H1 (cell line): ENCODE results near the gene MBD3L4. TPM values are rescaled to one million over a fixed set of nuclear protein-coding genes. Genes with fewer than 3 reads are reported as not detected.

Experiments used
- CTCF ChIA-PET: fragments of 300-600 bp; sonication (Branson Sonifier 250); formaldehyde crosslinking; loops from one replicate; lab custom pipeline; 2021; ENCODE audit not compliant: partially characterized antibody; lab: Charles Lee
- POLR2A ChIA-PET: fragments of 300-600 bp; sonication (Branson Sonifier 250); formaldehyde crosslinking; loops from one replicate; lab custom pipeline; 2021; ENCODE audit warnings: inconsistent platforms; ENCODE audit not compliant: partially characterized antibody; lab: Charles Lee
- DNase-seq, 2 experiments: peaks; one replicate each; pipeline versions ENCODE4 v3.0.0 to v3.0.0-alpha.2; 2010 to 2022; ENCODE audit warnings: low spot score in 2 of 2, low read depth in 1 of 2, mixed read lengths in 1 of 2
- FAIRE-seq: peaks from 2 replicates; lab custom pipeline; 2011; peaks lifted over from hg19 to GRCh38; lab: Jason Lieb, UNC
- H2AFZ ChIP-seq: 2 replicates; pipeline ENCODE4 v1.8.1; 2012; ENCODE audit warnings: low read length, inconsistent platforms
- H2AK5ac ChIP-seq: 2 replicates; pipeline ENCODE4 v1.6.1; 2013; ENCODE audit warnings: low read depth, low read length
- H2BK120ac ChIP-seq: replicated peaks from 2 replicates; pipeline ENCODE3; 2013; ENCODE audit warnings: low read depth, low read length, inconsistent platforms
- H2BK12ac ChIP-seq: 2 replicates; pipeline ENCODE4 v1.6.1; 2013; ENCODE audit warnings: low read depth, low read length
- H2BK15ac ChIP-seq: 2 replicates; pipeline ENCODE4 v1.6.1; 2013; ENCODE audit warnings: low read length
- H2BK20ac ChIP-seq: 2 replicates; pipeline ENCODE4 v1.6.1; 2013; ENCODE audit warnings: low read length
- H2BK5ac ChIP-seq: 2 replicates; pipeline ENCODE4 v1.6.1; 2013; ENCODE audit warnings: low read depth, low read length
- H3K14ac ChIP-seq: 2 replicates; pipeline ENCODE4 v1.6.1; 2013; ENCODE audit warnings: inconsistent platforms; ENCODE audit not compliant: insufficient read length
- H3K18ac ChIP-seq: 2 replicates; pipeline ENCODE4 v1.6.1; 2013; ENCODE audit warnings: low read length; ENCODE audit errors: extremely low read depth
- H3K23ac ChIP-seq: 2 replicates; pipeline ENCODE4 v1.6.1; 2013; ENCODE audit warnings: inconsistent platforms; ENCODE audit not compliant: insufficient read length
- H3K23me2 ChIP-seq: 2 replicates; pipeline ENCODE4 v1.6.1; 2013; ENCODE audit warnings: low read depth, low read length
- H3K27ac ChIP-seq: 2 replicates; pipeline ENCODE4 v1.6.1; 2011; ENCODE audit warnings: low read depth, low read length, inconsistent platforms
- H3K27me3 ChIP-seq, 4 experiments: replicated peaks in 1 of 4; 1 replicate in 1 of 4; 2 replicates in 3 of 4; pipeline versions ENCODE4 v1.6.1 to v1.8.1; 2011 to 2013; ENCODE audit warnings: low read length in 3 of 4, mild to moderate bottlenecking in 3 of 4, inconsistent platforms in 2 of 4, mixed read lengths in 2 of 4, moderate library complexity in 1 of 4; ENCODE audit not compliant: control insufficient read depth in 3 of 4, insufficient read depth in 3 of 4; ENCODE audit errors: extremely low read depth in 1 of 4
- H3K36me3 ChIP-seq, 4 experiments: 2 replicates each; pipeline versions ENCODE4 v1.6.1 to v1.8.1; 2011 to 2013; ENCODE audit warnings: mild to moderate bottlenecking in 4 of 4, low read length in 3 of 4, moderate library complexity in 2 of 4, control low read depth in 1 of 4, inconsistent platforms in 1 of 4; ENCODE audit not compliant: insufficient read depth in 4 of 4, control insufficient read depth in 2 of 4
- H3K4ac ChIP-seq: replicated peaks from 2 replicates; pipeline ENCODE3; 2013; ENCODE audit warnings: low read length, low read depth, mixed read lengths, inconsistent platforms; ENCODE audit not compliant: insufficient read length
- H3K4me1 ChIP-seq, 4 experiments: replicated peaks in 1 of 4; 1 replicate in 1 of 4; 2 replicates in 3 of 4; pipeline versions ENCODE4 v1.6.1 to v1.8.1; 2011 to 2013; ENCODE audit warnings: low read length in 3 of 4, inconsistent platforms in 2 of 4, mixed read lengths in 1 of 4; ENCODE audit not compliant: insufficient read depth in 4 of 4, control insufficient read depth in 3 of 4
- H3K4me2 ChIP-seq, 2 experiments: 2 replicates each; pipeline versions ENCODE4 v1.6.1 to v1.8.1; 2011 to 2013; ENCODE audit warnings: low read depth in 2 of 2, low read length in 2 of 2, control low read depth in 1 of 2, inconsistent platforms in 1 of 2, mild to moderate bottlenecking in 1 of 2; ENCODE audit not compliant: insufficient read depth in 1 of 2
- H3K4me3 ChIP-seq, 4 experiments: fragments of 200-600, 300-600 bp in 1 of 4; sonication (generic), shearing (Covaris generic), sonication (Bioruptor Twin) in 1 of 4; 2 replicates each; pipeline versions ENCODE4 v1.5.1 to v1.8.1; 2011 to 2016; ENCODE audit warnings: low read length in 4 of 4, low read depth in 3 of 4, control low read depth in 2 of 4, inconsistent platforms in 2 of 4, mild to moderate bottlenecking in 2 of 4, mixed read lengths in 1 of 4, moderate library complexity in 1 of 4; ENCODE audit not compliant: insufficient read depth in 2 of 4; ENCODE audit errors: extremely low read depth in 1 of 4
- H3K56ac ChIP-seq: replicated peaks from 2 replicates; pipeline ENCODE3; 2013; ENCODE audit warnings: low read depth, mild to moderate bottlenecking, mixed read lengths, low read length, inconsistent platforms; ENCODE audit not compliant: insufficient read length
- H3K79me1 ChIP-seq: 2 replicates; pipeline ENCODE4 v1.6.1; 2013; ENCODE audit warnings: low read depth, low read length, control low read depth
- H3K79me2 ChIP-seq, 2 experiments: 2 replicates each; pipeline versions ENCODE4 v1.6.1 to v1.8.1; 2012 to 2013; ENCODE audit warnings: low read length in 2 of 2, mild to moderate bottlenecking in 2 of 2, inconsistent platforms in 1 of 2; ENCODE audit not compliant: insufficient read depth in 2 of 2, control insufficient read depth in 1 of 2
- H3K9ac ChIP-seq, 4 experiments: replicated peaks in 1 of 4; 1 replicate in 1 of 4; 2 replicates in 3 of 4; pipeline versions ENCODE4 v1.6.1 to v1.8.1; 2011 to 2013; ENCODE audit warnings: low read depth in 3 of 4, low read length in 3 of 4, control low read depth in 2 of 4, mild to moderate bottlenecking in 2 of 4, moderate library complexity in 2 of 4, inconsistent platforms in 1 of 4; ENCODE audit errors: extremely low read depth in 1 of 4
- H3K9me3 ChIP-seq, 2 experiments: 2 replicates each; pipeline versions ENCODE4 v1.6.1 to v1.8.1; 2012 to 2013; ENCODE audit warnings: mild to moderate bottlenecking in 2 of 2, moderate library complexity in 2 of 2, control low read depth in 1 of 2, inconsistent platforms in 1 of 2, low read depth in 1 of 2, low read length in 1 of 2, mixed read lengths in 1 of 2; ENCODE audit not compliant: insufficient read depth in 2 of 2
- H4K20me1 ChIP-seq, 2 experiments: replicated peaks in 1 of 2; 2 replicates each; pipeline versions ENCODE3 to v1.8.1; 2011 to 2013; ENCODE audit warnings: inconsistent platforms in 2 of 2, low read length in 2 of 2, mild to moderate bottlenecking in 1 of 2; ENCODE audit not compliant: insufficient read depth in 2 of 2, control insufficient read depth in 1 of 2
- H4K5ac ChIP-seq: 2 replicates; pipeline ENCODE4 v1.6.1; 2013; ENCODE audit warnings: low read length, low read depth, mixed read lengths, inconsistent platforms; ENCODE audit not compliant: insufficient read length
- H4K8ac ChIP-seq: 2 replicates; pipeline ENCODE4 v1.8.0; 2013; ENCODE audit warnings: mild to moderate bottlenecking, moderate library complexity, low read length, inconsistent platforms; ENCODE audit not compliant: insufficient read depth; ENCODE audit errors: extremely low read depth
- H4K91ac ChIP-seq: replicated peaks from 2 replicates; pipeline ENCODE3; 2013; ENCODE audit warnings: low read length, mixed read lengths, inconsistent platforms; ENCODE audit not compliant: insufficient read length
- ASH2L ChIP-seq: fragments of 200-600, 300-600 bp; sonication (generic); IDR thresholded peaks from one replicate; pipeline ENCODE4 v1.7.1; 2017; ENCODE audit warnings: low read length
- ATF2 ChIP-seq: IDR thresholded peaks from 2 replicates; pipeline ENCODE4 v1.6.1; 2012; ENCODE audit warnings: low read length, inconsistent platforms
- CTCF ChIP-seq, 3 experiments: IDR thresholded peaks; 1 replicate in 2 of 3; 2 replicates in 1 of 3; pipeline versions ENCODE4 v1.5.1 to v1.6.1; 2011; ENCODE audit warnings: low read length in 3 of 3, mild to moderate bottlenecking in 3 of 3, inconsistent platforms in 2 of 3, low read depth in 1 of 3, moderate library complexity in 1 of 3; ENCODE audit not compliant: insufficient read depth in 1 of 3; ENCODE audit errors: control extremely low read depth in 1 of 3
- PHF8 ChIP-seq: fragments of 200-600 bp; sonication (generic); conservative IDR thresholded peaks from 2 replicates; pipeline ENCODE4 v1.7.1; 2012; ENCODE audit warnings: low read depth, mild to moderate bottlenecking, inconsistent platforms, low read length, moderate library complexity
- YY1 ChIP-seq: IDR thresholded peaks from 2 replicates; pipeline ENCODE4 v1.6.1; 2011; ENCODE audit warnings: low read depth, mild to moderate bottlenecking, low read length
- WGBS, 2 experiments: shearing (Covaris generic) in 1 of 2; methylation state at CpG; one replicate each; pipeline versions ENCODE4 v1.1.6 to v1.1.7; 2013 to 2015; ENCODE audit warnings: low lambda C conversion rate in 2 of 2, mixed read lengths in 2 of 2, inconsistent platforms in 1 of 2, low coverage in 1 of 2, missing lambda C conversion rate in 1 of 2; ENCODE audit not compliant: insufficient replicate concordance in 2 of 2, insufficient coverage in 1 of 2, insufficient read length in 1 of 2; ENCODE audit errors: extremely low coverage in 1 of 2, missing lambda C conversion rate in 1 of 2; 5-methylcytosine and 5-hydroxymethylcytosine counted together
- polyA plus RNA-seq, 7 experiments: library from polyadenylated mRNA; depleted of rRNA in 3 of 7; stranded (reverse) in 5 of 7; unstranded in 2 of 7; fragments of >200 nt in 5 of 7; fragments of 200-250 nt in 2 of 7; gene quantifications; 1 replicate in 5 of 7; 2 replicates in 1 of 7; 4 replicates in 1 of 7; pipeline versions ENCODE4 v1.2.1 to v1.2.3, GENCODE V29; 2011 to 2013; ENCODE audit warnings: missing spikeins in 2 of 7, mixed read lengths in 2 of 7
- total RNA-seq: library from RNA; stranded (reverse); fragmentation: NEBNext Ultra II Directional; extraction: Animal tissue kit (Norgen Biotek cat#: 25700); gene quantifications from 2 replicates; pipeline ENCODE4 v1.2.1, GENCODE V29; 2021

Gene MBD3L4
- total and polyA plus RNA-seq, 2 of the 8 experiments (the other 6 are each of a cell fraction or from before 2014, with no cell fraction given), result not detected

GRCh38 chr19:7063339-7063738, 23.4 kb upstream of the MBD3L4 start:
- no peak overlapping the region for H2BK5ac ChIP-seq
- DNase-seq (no peak), FAIRE-seq (no peak)
- no peaks in the 10 kb centered on the region for H3K27me3 ChIP-seq
- no peak overlapping the region for H4K91ac ChIP-seq
- no peak overlapping the region for H3K27ac ChIP-seq
- H3K9ac ChIP-seq, result no peak overlapping the region
- no peaks in the 10 kb centered on the region for H3K79me1 ChIP-seq
- H3K4ac ChIP-seq, result no peak overlapping the region
- TF ChIP-seq CTCF (IDR thresholded peaks at IDR 0.05; ENCODE audit: control extremely low read depth in 1 of 3, insufficient read depth in 1 of 3, low read depth in 1 of 3, low read length in 3 of 3) (no peak), YY1 (no peak), ASH2L (no peak), ATF2 (no peak), PHF8 (no peak)
- H3K36me3 ChIP-seq, result no peaks in the 10 kb centered on the region
- no peak overlapping the region for H2BK15ac ChIP-seq
- H3K18ac ChIP-seq, result no peak overlapping the region
- H3K4me2 ChIP-seq, result no peak overlapping the region
- H3K4me1 ChIP-seq, result no peaks in the 10 kb centered on the region
- no peak overlapping the region for H2AFZ ChIP-seq
- H2BK120ac ChIP-seq, result no peak overlapping the region
- ChIA-PET POLR2A (no interaction called here), CTCF (interaction anchor here (0.6 to 1.3 kb wide), 2 partner anchors 39 to 255 kb away, joined by 3 read pairs; no protein-coding TSS in a partner anchor)
- H3K9me3 ChIP-seq, result peaks cover 6 to 18% of the 10 kb centered on the region in 2 experiments; a peak in 2 of 4 replicates
- 91% methylated on average over 4 of the region's 4 CpGs; no CpG with 5 or more reads in 1 of the 2 experiments for WGBS, 2 experiments
- H4K5ac ChIP-seq, result no peak overlapping the region
- H4K20me1 ChIP-seq, result no peaks in the 10 kb centered on the region
- no peaks in the 10 kb centered on the region for H3K79me2 ChIP-seq
- H3K4me3 ChIP-seq, result no peak overlapping the region
- no peak overlapping the region for H3K23ac ChIP-seq
- H2AK5ac ChIP-seq, result no peak overlapping the region
- no peak overlapping the region for H4K8ac ChIP-seq
- no peak overlapping the region for H2BK20ac ChIP-seq
- H3K14ac ChIP-seq, result no peak overlapping the region
- H3K56ac ChIP-seq, result no peak overlapping the region
- no peak overlapping the region for H2BK12ac ChIP-seq
- H3K23me2 ChIP-seq, result no peaks in the 10 kb centered on the region
